Endothelial cell of umbilical vein (primary cell): ENCODE measurements around the gene LRP1-AS. TPM values are rescaled to one million over a fixed set of nuclear protein-coding genes. Genes with fewer than 3 reads are reported as not detected.

Experiments used
- BruUV-seq: library from RNA; stranded (reverse); fragments of 400-500 nt; replicated peaks from 2 replicates; lab custom pipeline; 2021; lab: Mats Ljungman, UMichigan
- CTCF ChIA-PET: fragments of 300-600, 350-600 bp; sonication (Branson Sonifier 250); formaldehyde crosslinking; loops from one replicate; lab custom pipeline; 2021; ENCODE audit warnings: antibody characterized with exemption, inconsistent platforms; lab: Charles Lee
- POLR2A ChIA-PET: fragments of 300-600, 350-600 bp; sonication (Branson Sonifier 250); formaldehyde crosslinking; loops from one replicate; lab custom pipeline; 2021; ENCODE audit warnings: antibody characterized with exemption, inconsistent platforms; lab: Charles Lee
- DNase-seq: peaks from one replicate; pipeline ENCODE4 v3.0.0-alpha.2; 2011; ENCODE audit warnings: low read depth, low spot score
- FAIRE-seq: peaks from 2 replicates; lab custom pipeline; 2011; peaks lifted over from hg19 to GRCh38; lab: Jason Lieb, UNC
- H2AFZ ChIP-seq: 2 replicates; pipeline ENCODE4 v1.6.0; 2012; ENCODE audit warnings: low read depth, low read length, control low read depth, inconsistent platforms
- H3K27ac ChIP-seq: 2 replicates; pipeline ENCODE4 v1.5.1; 2011; ENCODE audit warnings: low read depth, mild to moderate bottlenecking, control low read depth, low read length, moderate library complexity; ENCODE audit not compliant: insufficient read depth
- H3K27me3 ChIP-seq, 2 experiments: 2 replicates each; pipeline versions ENCODE4 v1.6.0 to v1.6.1; 2011; ENCODE audit warnings: low read length in 2 of 2, mixed read lengths in 1 of 2; ENCODE audit not compliant: control insufficient read depth in 2 of 2, insufficient read depth in 2 of 2
- H3K36me3 ChIP-seq, 2 experiments: 2 replicates in 1 of 2; 3 replicates in 1 of 2; pipeline ENCODE4 v1.5.1; 2011; ENCODE audit warnings: low read length in 2 of 2, mild to moderate bottlenecking in 1 of 2, moderate library complexity in 1 of 2; ENCODE audit not compliant: control insufficient read depth in 2 of 2, insufficient read depth in 2 of 2; ENCODE audit errors: extremely low read depth in 1 of 2
- H3K4me1 ChIP-seq: 3 replicates; pipeline ENCODE4 v1.5.1; 2011; ENCODE audit warnings: mild to moderate bottlenecking, low read length; ENCODE audit not compliant: control insufficient read depth, insufficient read depth; ENCODE audit errors: extremely low read depth
- H3K4me2 ChIP-seq: 2 replicates; pipeline ENCODE4 v1.6.1; 2011; ENCODE audit warnings: low read length, control low read depth, mixed read lengths; ENCODE audit not compliant: insufficient read depth
- H3K4me3 ChIP-seq, 3 experiments: fragments of 200-600 bp in 1 of 3; sonication (generic), shearing (Covaris generic) in 1 of 3; replicated peaks in 1 of 3; 2 replicates each; pipeline ENCODE4 v1.5.1; 2011 to 2016; ENCODE audit warnings: control low read depth in 3 of 3, low read length in 3 of 3, mild to moderate bottlenecking in 2 of 3, inconsistent platforms in 1 of 3, low read depth in 1 of 3, moderate library complexity in 1 of 3; ENCODE audit not compliant: insufficient read depth in 1 of 3
- H3K79me2 ChIP-seq: 2 replicates; pipeline ENCODE4 v1.6.0; 2012; ENCODE audit warnings: low read length, inconsistent platforms; ENCODE audit not compliant: control insufficient read depth, insufficient read depth
- H3K9ac ChIP-seq: replicated peaks from 2 replicates; pipeline ENCODE3; 2011; ENCODE audit warnings: low read length, control low read depth; ENCODE audit not compliant: insufficient read depth; ENCODE audit errors: extremely low read depth
- H3K9me1 ChIP-seq: replicated peaks from 3 replicates; pipeline ENCODE4 v1.6.0; 2011; ENCODE audit warnings: mild to moderate bottlenecking, low read length; ENCODE audit not compliant: control insufficient read depth, insufficient read depth; ENCODE audit errors: extremely low read depth
- H3K9me3 ChIP-seq: replicated peaks from 2 replicates; pipeline ENCODE4 v1.5.1; 2012; ENCODE audit warnings: low read length, inconsistent platforms; ENCODE audit not compliant: control insufficient read depth, insufficient read depth
- H4K20me1 ChIP-seq: replicated peaks from 2 replicates; pipeline ENCODE3; 2011; ENCODE audit warnings: mild to moderate bottlenecking, low read length; ENCODE audit not compliant: control insufficient read depth, insufficient read depth; ENCODE audit errors: extremely low read depth
- CTCF ChIP-seq, 2 donors: IDR thresholded peaks; 1 replicate in 1 of 2; 2 replicates in 1 of 2; pipeline ENCODE4 v1.5.1; 2011; ENCODE audit warnings: low read length in 2 of 2, mild to moderate bottlenecking in 2 of 2, moderate library complexity in 2 of 2, control low read depth in 1 of 2, inconsistent platforms in 1 of 2, low read depth in 1 of 2; ENCODE audit not compliant: insufficient read depth in 1 of 2; ENCODE audit errors: extremely low read depth in 1 of 2
- EZH2 ChIP-seq: IDR thresholded peaks from 2 replicates; pipeline ENCODE4 v1.6.1; 2012; ENCODE audit warnings: borderline replicate concordance, low read depth, mild to moderate bottlenecking, moderate library complexity, low read length, inconsistent platforms; ENCODE audit not compliant: severe bottlenecking
- FOS ChIP-seq: IDR thresholded peaks from 2 replicates; pipeline ENCODE4 v1.6.1; 2011; ENCODE audit warnings: mild to moderate bottlenecking, low read length, moderate library complexity, borderline replicate concordance; ENCODE audit not compliant: insufficient read depth
- GATA2 ChIP-seq: IDR thresholded peaks from 2 replicates; pipeline ENCODE4 v1.7.0; 2011; ENCODE audit warnings: low read depth, mild to moderate bottlenecking, moderate library complexity, mixed read lengths, low read length; ENCODE audit not compliant: insufficient read length, insufficient read depth
- JUN ChIP-seq: IDR thresholded peaks from 2 replicates; pipeline ENCODE4 v1.6.1; 2011; ENCODE audit warnings: borderline replicate concordance, low read depth; ENCODE audit not compliant: insufficient read length, insufficient read depth
- MAX ChIP-seq: IDR thresholded peaks from 2 replicates; pipeline ENCODE4 v1.6.1; 2011; ENCODE audit not compliant: insufficient read depth, insufficient read length
- MYC ChIP-seq: IDR thresholded peaks from one replicate; pipeline ENCODE4 v1.6.1; 2011; ENCODE audit warnings: mild to moderate bottlenecking, low read depth, low read length
- POLR2A ChIP-seq: IDR thresholded peaks from 2 replicates; pipeline ENCODE4 v1.6.1; 2012; ENCODE audit warnings: low read depth, mild to moderate bottlenecking, control low read depth, low read length
- POLR2AphosphoS5 ChIP-seq: IDR thresholded peaks from 2 replicates; pipeline ENCODE4 v1.6.1; 2012; ENCODE audit warnings: low read depth, mild to moderate bottlenecking, control low read depth, low read length, moderate library complexity; ENCODE audit not compliant: insufficient read depth
- dilution Hi-C: fragments of 300-500 bp; cut with MboI; formaldehyde crosslinking; loops from one replicate; pipeline ENCODE4 v1.15.0; 2019; ENCODE audit warnings: low sequenced_read_pairs; ENCODE audit not compliant: extremely low pct_ligation_motif_present
- intact Hi-C: fragments of 100-400 bp; cut with micrococcal nuclease; formaldehyde crosslinking; loops from one replicate; pipeline ENCODE4 v1.10.0; 2022
- polyA plus RNA-seq, 4 experiments: library from polyadenylated mRNA; depleted of rRNA in 3 of 4; stranded (reverse) in 3 of 4; unstranded in 1 of 4; fragments of >200 nt; gene quantifications; 2 replicates each; pipeline versions ENCODE4 v1.2.1 to v1.2.3, GENCODE V29; 2011 to 2012; ENCODE audit warnings: missing spikeins in 1 of 4
- total RNA-seq: library from RNA; stranded (reverse); gene quantifications from 2 replicates; pipeline ENCODE4 v1.2.3, GENCODE V29; 2021

Gene LRP1-AS
- total and polyA plus RNA-seq, 2 donors (not counting 3 experiments of a cell fraction or from before 2014, with no cell fraction given), result not detected

DNA sequence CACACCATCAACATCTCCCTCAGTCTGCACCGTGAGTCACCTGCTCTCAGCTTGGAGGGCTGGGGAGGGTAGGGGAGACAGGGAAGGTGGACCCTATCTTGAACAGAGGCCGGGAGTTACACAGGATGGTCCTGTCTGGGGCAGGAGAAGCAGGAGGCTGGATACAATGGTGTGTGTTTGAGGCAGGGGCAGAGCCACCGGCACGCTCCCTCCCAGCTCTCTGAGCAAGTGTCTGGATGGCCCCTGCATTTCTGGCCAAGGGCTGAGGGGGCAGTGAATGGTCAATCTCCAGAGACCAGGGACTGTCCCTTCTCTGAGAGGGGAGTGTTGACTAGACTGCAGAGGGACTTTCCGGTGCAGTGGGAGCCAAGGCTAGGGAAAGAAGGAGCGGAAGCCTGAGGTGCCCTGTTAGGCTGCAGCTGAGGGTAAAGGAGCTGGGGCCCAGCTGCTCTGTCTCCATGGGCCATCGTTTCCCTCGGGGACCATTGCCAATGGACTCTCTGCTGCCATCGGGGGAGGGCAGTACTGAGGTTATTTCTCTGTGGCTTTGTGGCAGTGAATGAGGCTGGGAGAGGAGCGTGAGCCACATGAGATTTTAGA lies 1.9 kb downstream of the LRP1-AS start:
- POLR2A ChIA-PET, result interaction anchor here (0.8 kb wide), 1 partner anchor 18 kb away, joined by 8 read pairs; no protein-coding TSS in a partner anchor
- Histone ChIP-seq H3K9ac (no peak overlapping the region), H3K4me2 (no peak overlapping the region), H4K20me1 (no peaks in the 10 kb centered on the region), H3K36me3 (no peaks in the 10 kb centered on the region), H3K9me1 (no peaks in the 10 kb centered on the region), H3K27me3 (peaks cover 1 to 2% of the 10 kb centered on the region in 2 experiments), H3K79me2 (no peaks in the 10 kb centered on the region), H2AFZ (no peak overlapping the region), H3K9me3 (no peaks in the 10 kb centered on the region), H3K4me3 (no peak overlapping the region), H3K27ac (no peak overlapping the region), H3K4me1 (peaks cover 2% of the 10 kb centered on the region)
- CTCF ChIA-PET, result interaction anchor here (0.9 to 5.5 kb wide), 2 partner anchors 9 to 29 kb away, joined by 3 to 38 read pairs; no protein-coding TSS in a partner anchor
- DNase-seq (no peak), FAIRE-seq (no peak)
- intact Hi-C loops, result no loop called here
- no TSS peak for BruUV-seq
- no peak for TF ChIP-seq MYC
- dilution Hi-C loops, result no loop called here

- no peak for FAIRE-seq
- Histone ChIP-seq H3K4me3 (no peak overlapping the region), H3K27me3 (peaks cover 4 to 8% of the 10 kb centered on the region in 2 experiments), H4K20me1 (no peaks in the 10 kb centered on the region), H3K4me2 (no peak overlapping the region), H3K9me3 (no peaks in the 10 kb centered on the region), H2AFZ (no peak overlapping the region), H3K79me2 (no peaks in the 10 kb centered on the region), H3K9ac (no peak overlapping the region), H3K36me3 (no peaks in the 10 kb centered on the region), H3K4me1 (peaks cover 2% of the 10 kb centered on the region), H3K9me1 (no peaks in the 10 kb centered on the region), H3K27ac (no peak overlapping the region)
- TF ChIP-seq CTCF (IDR thresholded peaks at IDR 0.05; ENCODE audit: extremely low read depth in 1 of 2, insufficient read depth in 1 of 2, low read depth in 1 of 2, low read length in 2 of 2), result no peak
- no peak for TF ChIP-seq GATA2
- TF ChIP-seq MYC, result no peak
- TF ChIP-seq POLR2AphosphoS5, result no peak
- no peak for TF ChIP-seq FOS
- TF ChIP-seq POLR2A, result no peak
- TF ChIP-seq EZH2, result no peak
- TF ChIP-seq JUN, result no peak
- no peak for TF ChIP-seq MAX
- DNase-seq, result no peak
- ChIA-PET CTCF (no interaction called here), POLR2A (interaction anchor here (0.6 kb wide), 1 partner anchor 31 kb away, joined by 4 read pairs; no protein-coding TSS in a partner anchor)
- dilution Hi-C loops, result no loop called here
- BruUV-seq, result no TSS peak
- intact Hi-C loops, result no loop called here
Observed at GRCh38 chr12:57143454-57143853, 4.0 kb downstream of the LRP1-AS start.
